ENCODE data around the gene BBS4.
"Not testable (repeated sequence)": the region's sequence is repeated elsewhere in the genome, so short reads cannot be mapped to it uniquely, and the experiment has no call there.

BBS4 gene

GRCh38 chr15:72698938-72699337 is 12.9 kb downstream of the BBS4 start:
- DNase-seq (ENCODE audit: low spot score) = no peak

- no peak for DNase-seq (ENCODE audit: low spot score)
These were observed 14.1 kb downstream of the BBS4 start for GRCh38 chr15:72700076-72700475.

DNA sequence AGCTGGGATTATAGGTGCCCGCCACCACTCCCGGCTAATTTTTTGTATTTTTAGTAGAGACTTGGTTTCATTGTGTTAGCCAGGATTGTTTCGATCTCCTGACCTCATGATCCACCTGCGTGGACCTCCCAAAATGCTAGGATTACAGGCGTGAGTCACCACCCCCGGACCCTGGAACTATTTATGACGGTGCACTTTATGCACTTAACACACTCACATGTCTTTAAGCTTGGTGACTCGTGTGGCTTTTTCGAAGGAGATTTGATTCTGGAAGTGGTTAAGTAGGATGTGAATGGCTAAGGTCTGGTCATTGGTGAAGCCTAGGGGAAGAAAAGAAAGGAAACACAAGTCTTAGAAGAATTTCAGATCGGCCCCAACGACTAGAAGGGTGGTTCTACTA is 20.3 kb downstream of the BBS4 start:
- DNase-seq (ENCODE audit: low spot score) = peak; percentile 18

- not testable (repeated sequence) for DNase-seq (ENCODE audit: low spot score)
These were observed 22.7 kb downstream of the BBS4 start for GRCh38 chr15:72708551-72709303.

DNA sequence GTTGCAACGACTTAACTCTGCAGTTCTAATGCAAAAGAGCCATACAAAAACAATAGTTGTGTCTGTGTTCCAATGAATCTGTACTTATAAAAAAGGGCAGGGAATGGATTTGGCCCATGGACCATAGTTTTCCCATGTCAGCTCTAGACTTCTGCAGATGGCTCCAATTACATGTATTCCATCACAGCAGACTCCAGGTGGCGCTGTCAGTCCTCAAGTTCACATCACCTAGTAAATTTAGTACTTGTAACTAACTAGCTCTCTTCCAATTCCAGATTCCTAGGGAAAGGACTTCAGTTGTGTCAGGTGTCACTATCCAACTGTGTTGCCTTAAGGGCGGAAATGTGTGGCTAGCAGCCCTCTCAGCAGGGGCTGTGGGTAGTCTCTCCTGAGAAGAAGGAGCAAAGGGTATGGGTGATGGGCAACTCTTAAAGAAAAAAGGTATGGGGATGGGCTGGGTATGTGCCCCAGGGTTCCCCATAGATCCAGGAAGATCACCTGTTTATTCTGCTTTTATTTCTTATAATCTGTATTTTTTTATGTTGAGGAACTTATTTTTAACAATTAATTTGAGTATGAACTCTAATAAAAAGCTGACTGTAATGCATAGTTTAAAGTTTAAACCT is 36.2 kb downstream of the BBS4 start:
- peak; percentile 80 for DNase-seq (ENCODE audit: low spot score)

GRCh38 chr15:72724028-72724427 is 38.0 kb downstream of the BBS4 start:
- DNase-seq (ENCODE audit: low spot score) = peak; percentile 14

GRCh38 chr15:72725446-72725845 is 39.4 kb downstream of the BBS4 start:
- no peak for DNase-seq (ENCODE audit: low spot score)

- DNase-seq (ENCODE audit: low spot score) = not testable (repeated sequence)
These were observed 39.8 kb downstream of the BBS4 start for GRCh38 chr15:72725851-72726250.

GRCh38 chr15:72727154-72727553 is 41.1 kb downstream of the BBS4 start:
- DNase-seq (ENCODE audit: low spot score) = no peak

GRCh38 chr15:72728249-72728648 is 42.2 kb downstream of the BBS4 start:
- DNase-seq (ENCODE audit: low spot score) = not testable (repeated sequence)

- no peak for DNase-seq (ENCODE audit: low spot score)
These were observed 42.8 kb downstream of the BBS4 start for GRCh38 chr15:72728821-72729220.

GRCh38 chr15:72732086-72732485 is 46.1 kb downstream of the BBS4 start:
- DNase-seq (ENCODE audit: low spot score) = no peak

DNA sequence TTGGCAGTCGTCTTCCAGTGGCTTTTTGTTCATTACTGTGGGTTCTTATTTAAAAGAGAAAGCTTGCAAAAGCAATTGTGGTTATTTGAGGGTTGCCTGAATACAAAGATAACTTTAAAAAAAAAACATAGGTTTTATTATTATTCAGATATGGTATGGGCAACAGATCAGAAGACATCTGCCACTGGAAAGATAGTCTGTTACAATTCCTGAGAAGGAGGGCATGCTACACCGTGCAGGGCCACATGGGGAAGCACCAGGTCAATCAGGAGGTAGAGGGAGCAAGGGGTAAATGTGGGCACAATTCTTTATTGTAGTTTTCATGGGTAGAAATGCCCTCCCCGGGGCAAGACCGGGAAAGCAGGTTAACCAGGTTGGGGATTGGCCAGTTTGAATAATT is 46.5 kb downstream of the BBS4 start:
- DNase-seq (ENCODE audit: low spot score) = no peak

DNA sequence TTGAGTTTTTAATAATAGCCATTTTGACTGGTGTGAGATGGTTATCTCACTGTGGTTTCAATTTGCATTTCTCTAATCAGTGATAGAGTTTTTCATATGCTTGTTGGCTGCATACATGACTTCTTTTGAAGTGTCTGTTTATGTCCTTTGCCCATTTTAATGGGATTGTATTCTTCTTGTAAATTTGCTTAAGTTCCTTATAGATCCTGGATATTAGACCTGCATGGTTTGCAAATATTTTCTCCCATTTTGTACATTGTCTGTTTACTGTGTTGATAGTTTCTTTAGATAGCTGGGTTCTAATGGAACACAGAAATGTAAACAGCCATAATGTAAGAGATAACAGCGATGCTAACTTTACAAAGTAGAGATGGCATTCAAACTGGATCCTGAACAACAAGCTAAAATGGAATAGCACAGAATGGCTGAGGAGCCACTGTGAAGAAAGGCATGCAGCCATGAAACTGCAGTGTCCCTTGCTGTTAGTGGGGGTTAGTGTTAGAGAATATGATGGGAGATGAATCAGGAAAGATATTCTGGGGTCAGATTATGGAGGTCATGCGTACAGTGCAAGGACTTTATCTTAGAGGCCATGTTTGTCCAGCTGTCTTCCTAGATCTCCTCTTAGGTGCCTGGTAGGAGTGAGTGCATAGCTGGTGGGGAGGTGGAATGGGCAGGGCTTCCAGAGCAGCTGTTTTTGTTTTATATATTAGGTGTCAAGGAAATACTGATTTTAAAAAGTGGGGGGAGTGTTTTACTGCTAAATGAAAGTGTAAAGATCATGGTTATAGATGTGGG is 48.1 kb downstream of the BBS4 start:
- no peak for DNase-seq (ENCODE audit: low spot score)

GRCh38 chr15:72735111-72735510 is 49.1 kb downstream of the BBS4 start:
- DNase-seq (ENCODE audit: low spot score) = no peak

GRCh38 chr15:72737061-72737460 is 51.1 kb downstream of the BBS4 start:
- DNase-seq (ENCODE audit: low spot score) = no peak

- DNase-seq (ENCODE audit: low spot score) = no peak
These were observed 51.7 kb downstream of the BBS4 start for GRCh38 chr15:72737723-72738122.

DNA sequence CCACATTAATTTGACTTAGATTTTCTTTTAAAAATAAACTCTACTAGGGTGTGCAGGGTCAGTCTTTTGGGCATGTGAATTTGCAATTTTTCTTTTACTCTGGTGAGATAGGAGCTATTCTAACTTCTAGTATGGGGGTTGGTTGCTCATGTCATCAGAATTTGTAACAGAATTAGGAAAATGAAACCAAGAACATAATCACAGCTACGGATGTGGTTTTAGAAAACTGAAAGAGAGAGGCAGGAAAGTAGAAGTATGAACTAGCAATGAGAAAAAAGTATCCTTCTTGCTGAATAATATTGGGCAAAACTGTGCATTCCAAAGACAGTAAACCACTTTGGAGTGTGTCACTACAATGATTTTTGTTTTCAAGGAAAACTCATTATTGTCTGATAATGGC is 54.2 kb downstream of the BBS4 start:
- DNase-seq (ENCODE audit: low spot score) = no peak

- no peak for DNase-seq (ENCODE audit: low spot score)
These were observed 63.7 kb downstream of the BBS4 start for GRCh38 chr15:72749700-72750099.

DNA sequence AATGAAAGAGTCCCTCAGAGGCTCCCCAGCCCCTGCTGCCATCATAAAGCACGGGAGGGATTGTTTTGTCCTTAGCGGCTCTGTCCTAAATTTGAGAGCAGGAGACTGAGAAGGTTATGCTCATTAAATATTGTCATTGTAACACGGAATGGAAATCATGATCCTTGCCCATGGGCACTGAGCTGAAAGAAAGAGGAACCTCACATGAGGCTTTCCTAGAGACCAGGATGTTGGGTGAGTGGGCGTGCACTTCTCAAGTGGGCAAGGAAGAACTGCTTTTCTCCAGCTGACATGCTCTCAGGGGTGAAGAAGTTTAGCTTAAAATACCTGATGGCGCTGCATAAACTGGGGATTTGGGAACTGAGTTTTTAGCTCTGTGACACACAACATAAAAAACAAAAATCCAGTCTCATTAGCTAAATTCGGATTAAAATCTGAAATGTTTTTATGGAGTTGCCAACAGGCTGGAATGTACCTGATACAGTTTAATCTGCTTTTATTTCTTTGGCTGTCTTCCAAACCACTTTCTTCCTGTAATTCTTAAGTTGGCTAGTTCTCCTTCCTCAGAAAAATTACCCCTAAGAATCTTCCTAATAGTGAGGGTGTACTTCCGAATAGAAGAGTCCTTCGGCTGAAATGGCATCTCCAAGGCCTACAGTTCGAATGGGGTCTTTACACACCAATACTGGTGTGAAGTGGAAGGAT is 65.9 kb downstream of the BBS4 start:
- no peak for DNase-seq (ENCODE audit: low spot score)

DNA sequence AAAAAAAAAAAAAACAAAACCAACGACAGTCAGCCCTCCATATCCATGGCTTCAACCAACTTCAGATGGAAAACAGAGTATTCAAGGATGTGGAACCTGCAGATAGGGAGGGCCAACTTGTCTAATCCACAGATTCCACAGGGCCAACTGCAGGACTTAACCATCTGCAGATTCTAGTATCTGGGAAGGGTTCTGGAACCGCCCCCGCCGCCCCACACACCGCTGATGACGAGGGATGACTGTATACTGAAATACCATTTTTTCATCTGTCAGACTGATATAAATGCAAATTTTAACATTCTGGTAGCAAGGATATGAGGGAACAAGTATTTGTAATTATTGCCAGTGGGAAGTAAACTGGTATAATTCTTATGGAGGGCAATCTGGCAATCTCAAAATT is 68.1 kb downstream of the BBS4 start:
- no peak for DNase-seq (ENCODE audit: low spot score)

DNA sequence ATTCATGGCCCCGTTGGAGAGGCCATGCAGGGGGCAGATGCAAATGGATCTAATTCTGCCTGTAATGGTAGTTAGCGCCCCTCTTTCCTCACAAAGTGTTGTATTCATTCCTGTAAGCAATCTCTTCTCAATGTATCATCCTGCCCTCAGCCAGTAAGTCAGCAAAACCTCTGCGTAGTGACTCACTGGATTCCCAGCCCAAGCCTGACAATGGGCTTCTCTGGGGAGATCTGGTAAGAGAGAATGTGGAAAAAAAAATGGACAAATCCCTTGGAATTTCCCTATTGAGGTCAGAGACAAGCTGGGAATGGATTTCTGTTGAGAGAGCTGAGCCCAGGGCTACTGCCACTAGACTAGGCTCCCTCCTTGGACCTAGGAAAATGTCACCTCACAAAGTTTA is 72.2 kb downstream of the BBS4 start:
- DNase-seq (ENCODE audit: low spot score) = peak; percentile 25
